Mesothelial cell of epicardium (in vitro differentiated cells): ENCODE measurements around the gene TSPAN14. TPM values are rescaled to one million over a fixed set of nuclear protein-coding genes. Genes with fewer than 3 reads are reported as not detected.

Experiments used
- DNase-seq, 2 experiments: peaks; one replicate each; pipeline ENCODE4 v3.0.0; 2021; ENCODE audit warnings: low spot score in 2 of 2; ENCODE audit not compliant: unreplicated experiment in 2 of 2
- H3K27ac Mint-ChIP-seq: 2 replicates; pipeline ENCODE4 v1.8.0; 2021; ENCODE audit warnings: mixed read lengths
- H3K27me3 Mint-ChIP-seq: 2 replicates; pipeline ENCODE4 v1.8.0; 2021; ENCODE audit warnings: low read depth, mixed read lengths
- H3K36me3 Mint-ChIP-seq: 2 replicates; pipeline ENCODE4 v1.8.0; 2021; ENCODE audit warnings: mixed read lengths
- H3K4me1 Mint-ChIP-seq: 2 replicates; pipeline ENCODE4 v1.8.0; 2021; ENCODE audit warnings: mixed read lengths
- H3K4me3 Mint-ChIP-seq: 2 replicates; pipeline ENCODE4 v1.8.0; 2021; ENCODE audit warnings: mild to moderate bottlenecking, moderate library complexity, mixed read lengths
- H3K9me3 Mint-ChIP-seq: 2 replicates; pipeline ENCODE4 v1.8.0; 2021; ENCODE audit warnings: mixed read lengths
- CTCF ChIP-seq: fragments of 200-600 bp; sonication (generic); IDR thresholded peaks from one replicate; pipeline ENCODE4 v1.5.0; 2021; ENCODE audit warnings: antibody characterized with exemption; ENCODE audit not compliant: unreplicated experiment
- total RNA-seq: library from RNA; stranded (reverse); gene quantifications from 3 replicates; pipeline ENCODE4 v1.2.1, GENCODE V29; 2021

TSPAN14 gene
- total RNA-seq, 1 donor from 2014 or later, result 113 TPM

- peaks cover 22% of the 10 kb centered on the region for H3K4me1 Mint-ChIP-seq
- H3K27me3 Mint-ChIP-seq, result no peaks in the 10 kb centered on the region
- TF ChIP-seq CTCF, result no peak
- DNase-seq, result no peak
- peaks cover 20% of the 10 kb centered on the region for H3K36me3 Mint-ChIP-seq
- H3K4me3 Mint-ChIP-seq, result no peak overlapping the region
- H3K9me3 Mint-ChIP-seq, result no peaks in the 10 kb centered on the region
- no peak overlapping the region for H3K27ac Mint-ChIP-seq
These were observed 33.9 kb downstream of the TSPAN14 start for GRCh38 chr10:80487791-80488538.

GRCh38 chr10:80488539-80489066 lies 34.5 kb downstream of the TSPAN14 start:
- no peak for DNase-seq
- H3K36me3 Mint-ChIP-seq, result peaks cover 22% of the 10 kb centered on the region
- TF ChIP-seq CTCF, result no peak
- H3K4me1 Mint-ChIP-seq, result peaks cover 24% of the 10 kb centered on the region
- H3K27ac Mint-ChIP-seq, result no peak overlapping the region
- H3K27me3 Mint-ChIP-seq, result no peaks in the 10 kb centered on the region
- H3K9me3 Mint-ChIP-seq, result no peaks in the 10 kb centered on the region
- no peak overlapping the region for H3K4me3 Mint-ChIP-seq

DNA sequence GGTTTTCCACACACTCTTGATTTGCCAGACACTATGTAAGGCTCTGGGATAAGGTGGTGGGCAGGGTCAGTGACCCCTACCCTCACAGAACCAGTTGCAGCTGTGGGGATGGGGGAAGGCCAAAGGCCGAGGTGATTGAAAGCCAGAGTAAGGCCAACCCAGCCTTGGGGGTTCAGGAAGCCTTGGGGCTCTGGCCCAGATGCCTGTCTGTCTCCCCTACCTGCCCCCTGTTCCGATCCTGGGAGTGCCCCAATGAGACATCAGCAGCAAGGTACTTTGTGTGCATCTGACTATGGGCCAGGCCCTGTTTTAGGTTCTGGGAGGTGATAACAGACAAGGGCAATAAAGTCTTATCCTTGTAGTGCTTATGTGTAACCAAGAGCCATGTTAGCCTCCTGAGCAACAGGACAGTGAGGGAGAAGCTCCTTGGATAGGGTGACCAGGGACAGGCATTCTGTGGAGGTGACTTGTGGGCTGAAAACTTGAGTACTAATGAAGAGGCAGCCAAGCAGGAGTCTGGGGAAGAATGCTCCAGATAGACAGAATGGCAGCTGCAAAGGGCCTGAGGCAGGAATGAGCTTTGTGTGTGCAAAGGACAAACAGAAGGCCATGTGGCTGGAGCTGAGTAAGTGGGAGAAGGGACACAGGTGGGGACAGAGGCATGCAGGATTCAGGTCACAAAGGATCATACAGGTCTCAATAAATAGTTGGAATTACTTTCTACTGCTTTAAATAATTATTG lies 35.4 kb downstream of the TSPAN14 start:
- H3K4me1 Mint-ChIP-seq, result peaks cover 21% of the 10 kb centered on the region
- H3K9me3 Mint-ChIP-seq, result no peaks in the 10 kb centered on the region
- DNase-seq, result no peak
- no peak for TF ChIP-seq CTCF
- H3K4me3 Mint-ChIP-seq, result no peak overlapping the region
- H3K27ac Mint-ChIP-seq, result no peak overlapping the region
- H3K36me3 Mint-ChIP-seq, result peaks cover 23% of the 10 kb centered on the region
- H3K27me3 Mint-ChIP-seq, result no peaks in the 10 kb centered on the region

DNA sequence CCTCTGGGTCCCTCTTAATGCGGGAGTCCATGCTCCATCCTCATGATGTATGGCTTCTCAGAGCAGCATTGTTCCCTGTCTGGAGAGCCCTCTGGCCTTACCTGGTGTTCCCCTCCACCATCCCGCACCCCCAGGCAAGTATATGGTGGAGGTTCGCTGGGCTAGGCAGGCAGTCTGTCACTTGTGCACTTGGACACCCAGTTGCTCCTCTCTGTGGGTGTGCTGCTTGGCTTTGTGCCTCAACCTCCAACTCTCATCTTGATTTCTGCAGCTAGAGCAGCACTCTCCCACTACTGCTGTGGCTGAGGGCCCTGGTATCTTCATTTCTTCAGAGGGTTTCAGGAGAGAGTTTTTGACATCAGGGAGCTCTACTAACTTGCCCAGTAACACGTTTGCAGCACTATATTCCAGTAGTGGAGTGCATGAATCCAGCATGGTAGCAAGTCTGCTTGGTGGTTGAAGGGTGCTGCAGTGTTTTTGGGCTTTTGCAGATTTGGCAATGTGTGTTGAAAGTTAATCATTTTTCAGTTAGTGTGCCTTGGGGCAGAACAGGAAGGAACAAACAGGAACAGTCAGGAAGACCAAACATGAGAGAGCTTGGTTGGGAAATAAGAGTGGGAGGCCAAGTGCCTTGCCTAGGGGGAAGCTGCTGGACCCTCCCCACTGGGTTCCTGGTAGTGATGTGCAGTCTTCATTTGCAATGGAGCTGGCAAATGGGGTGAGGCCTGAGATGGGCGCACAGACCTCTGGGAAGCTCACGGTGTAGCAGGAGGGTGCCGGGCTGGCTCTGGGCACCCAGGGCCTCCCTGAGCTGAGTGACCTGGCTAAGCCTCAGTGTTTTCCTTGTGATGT lies 37.4 kb downstream of the TSPAN14 start:
- peaks cover 36% of the 10 kb centered on the region for H3K36me3 Mint-ChIP-seq
- peaks cover 4% of the 10 kb centered on the region for H3K9me3 Mint-ChIP-seq
- H3K27me3 Mint-ChIP-seq, result no peaks in the 10 kb centered on the region
- no peak overlapping the region for H3K27ac Mint-ChIP-seq
- no peak overlapping the region for H3K4me3 Mint-ChIP-seq
- H3K4me1 Mint-ChIP-seq, result peaks cover 10% of the 10 kb centered on the region
- no peak for TF ChIP-seq CTCF
- no peak for DNase-seq

- no peak for DNase-seq
- Mint-ChIP-seq H3K4me1 (peaks cover 14% of the 10 kb centered on the region), H3K27me3 (no peaks in the 10 kb centered on the region), H3K4me3 (no peak overlapping the region), H3K36me3 (peaks cover 44% of the 10 kb centered on the region), H3K9me3 (peaks cover 11% of the 10 kb centered on the region), H3K27ac (peak overlapping the region; percentile 62)
- TF ChIP-seq CTCF, result no peak
These were observed 38.9 kb downstream of the TSPAN14 start for GRCh38 chr10:80492848-80493521.
